D721Med (cell line): ENCODE results near the gene IGSF9B.

Experiments used
- DNase-seq: peaks from one replicate; pipeline ENCODE4 v3.0.0; 2011; ENCODE audit warnings: low spot score; ENCODE audit not compliant: insufficient read length
- FAIRE-seq: peaks from 2 replicates; lab custom pipeline; 2011; peaks lifted over from hg19 to GRCh38; lab: Jason Lieb, UNC
- CTCF ChIP-seq: IDR thresholded peaks from 2 replicates; pipeline ENCODE4 v1.5.1; 2012; ENCODE audit warnings: mild to moderate bottlenecking, control low read depth; ENCODE audit not compliant: insufficient read depth; ENCODE audit errors: missing control alignments

IGSF9B gene

DNA sequence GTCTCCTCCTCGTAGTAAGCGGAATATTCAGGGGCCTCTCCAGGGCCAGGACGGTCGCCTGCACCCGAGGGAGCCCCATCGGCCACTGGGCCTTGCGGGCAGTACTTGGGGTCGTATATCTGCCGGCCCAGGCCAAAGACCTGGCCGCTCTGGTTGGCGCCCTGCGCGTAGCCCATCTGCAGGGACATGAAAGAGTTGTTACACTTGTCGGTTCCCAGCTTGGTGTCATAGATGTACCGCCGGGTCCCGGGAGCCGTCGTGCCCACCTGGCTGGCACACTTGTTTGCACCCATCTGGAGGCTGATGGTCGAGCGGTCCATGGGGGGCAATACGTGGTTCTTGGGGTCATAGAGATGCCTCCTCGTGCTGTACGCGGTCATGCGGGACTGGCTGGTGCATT lies 92.0 kb downstream of the IGSF9B start:
- FAIRE-seq (no peak), DNase-seq (no peak)
- TF ChIP-seq CTCF, result no peak

GRCh38 chr11:133860151-133860550 lies 96.6 kb downstream of the IGSF9B start:
- TF ChIP-seq CTCF, result no peak
- FAIRE-seq, result no peak
- DNase-seq, result no peak
